ENCODE measurements around the gene WIPF1.

Gene WIPF1

DNA sequence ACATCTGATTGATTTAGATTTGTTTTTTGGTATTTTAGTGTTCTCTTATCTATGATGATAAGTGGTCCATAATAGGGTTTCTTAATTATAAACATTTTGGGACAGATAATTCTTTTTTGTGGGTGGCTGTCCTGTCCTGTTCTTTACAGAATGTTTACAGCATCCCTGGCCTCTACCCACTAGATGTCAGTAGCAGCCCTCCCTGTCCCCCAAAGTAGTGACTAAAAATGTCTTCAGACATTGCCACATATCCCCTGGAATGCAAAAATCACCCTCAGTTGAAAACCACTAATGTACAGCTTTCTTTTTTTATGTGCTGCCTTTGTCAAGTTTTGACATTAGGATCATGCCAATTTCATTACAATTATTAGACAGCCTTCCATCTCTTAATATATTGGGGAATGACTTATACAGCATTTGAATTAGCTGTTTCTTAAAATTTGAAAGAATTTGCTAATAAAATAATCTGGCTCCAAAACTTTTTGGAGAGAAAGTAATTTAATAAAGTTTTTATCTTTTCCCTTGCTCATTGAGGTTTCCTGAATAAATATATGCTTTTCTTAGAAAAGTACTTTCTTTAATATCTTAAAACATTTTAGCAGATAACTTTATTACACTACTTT lies 19.5 kb downstream of the WIPF1 start:
- Histone ChIP-seq H3K27ac (ENCODE audit: low read depth in 2 of 2, low read length in 2 of 2) (no peak overlapping the region), H3K4me1 (ENCODE audit: control insufficient read depth in 2 of 2, insufficient read depth in 2 of 2, low read length in 2 of 2) (no peaks in the 10 kb centered on the region), H3K4me3 (ENCODE audit: low read length in 2 of 2) (no peak overlapping the region), H3K9ac (ENCODE audit: low read depth in 1 of 2, low read length in 2 of 2) (no peak overlapping the region), H3K9me3 (ENCODE audit: control insufficient read depth in 2 of 2, low read length in 2 of 2) (no peaks in the 10 kb centered on the region), H3K36me3 (ENCODE audit: control insufficient read depth in 2 of 2, insufficient read depth in 2 of 2, low read length in 2 of 2) (peaks cover 2 to 21% of the 10 kb centered on the region in 2 donors), H3K27me3 (ENCODE audit: control insufficient read depth in 2 of 2, insufficient read depth in 2 of 2, low read length in 2 of 2) (no peaks in the 10 kb centered on the region)

DNA sequence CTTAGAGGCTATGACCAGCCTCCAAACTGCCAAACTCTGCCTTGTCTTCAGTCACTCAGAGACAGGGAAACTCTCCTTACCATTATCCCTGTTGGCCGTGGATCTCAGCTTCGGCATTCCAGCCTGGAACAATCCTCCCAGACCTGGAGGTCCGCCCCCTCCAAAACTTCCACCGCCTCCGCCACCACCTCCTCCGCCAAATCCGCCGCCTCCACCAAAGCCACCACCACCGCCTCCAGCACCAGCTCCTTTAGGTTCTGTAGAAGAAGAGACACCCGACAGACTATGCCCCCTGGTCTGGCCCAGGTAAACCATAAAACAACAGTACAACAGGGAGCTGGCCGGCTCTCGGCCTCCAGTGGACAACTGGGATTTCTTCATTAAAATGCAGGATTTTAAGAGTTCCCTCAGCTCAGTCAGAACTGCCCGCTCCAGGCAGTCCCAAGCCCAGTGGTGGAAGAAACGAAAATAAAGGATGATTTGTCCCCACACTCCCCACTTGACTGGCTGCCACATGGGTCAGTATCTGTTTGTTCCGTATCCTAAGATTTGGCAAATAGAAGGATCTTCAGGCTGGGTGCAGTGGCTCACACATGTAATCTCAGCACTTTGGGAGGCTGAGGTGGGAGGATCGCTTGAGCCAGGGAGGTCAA lies 22.4 kb downstream of the WIPF1 start:
- Histone ChIP-seq H3K36me3 (ENCODE audit: control insufficient read depth in 2 of 2, insufficient read depth in 2 of 2, low read length in 2 of 2) (peaks cover 8 to 37% of the 10 kb centered on the region in 2 donors), H3K4me3 (ENCODE audit: low read length in 2 of 2) (no peak overlapping the region), H3K9me3 (ENCODE audit: control insufficient read depth in 2 of 2, low read length in 2 of 2) (no peaks in the 10 kb centered on the region), H3K27ac (ENCODE audit: low read depth in 2 of 2, low read length in 2 of 2) (no peak overlapping the region), H3K9ac (ENCODE audit: low read depth in 1 of 2, low read length in 2 of 2) (no peak overlapping the region), H3K4me1 (ENCODE audit: control insufficient read depth in 2 of 2, insufficient read depth in 2 of 2, low read length in 2 of 2) (no peaks in the 10 kb centered on the region), H3K27me3 (ENCODE audit: control insufficient read depth in 2 of 2, insufficient read depth in 2 of 2, low read length in 2 of 2) (no peaks in the 10 kb centered on the region)

DNA sequence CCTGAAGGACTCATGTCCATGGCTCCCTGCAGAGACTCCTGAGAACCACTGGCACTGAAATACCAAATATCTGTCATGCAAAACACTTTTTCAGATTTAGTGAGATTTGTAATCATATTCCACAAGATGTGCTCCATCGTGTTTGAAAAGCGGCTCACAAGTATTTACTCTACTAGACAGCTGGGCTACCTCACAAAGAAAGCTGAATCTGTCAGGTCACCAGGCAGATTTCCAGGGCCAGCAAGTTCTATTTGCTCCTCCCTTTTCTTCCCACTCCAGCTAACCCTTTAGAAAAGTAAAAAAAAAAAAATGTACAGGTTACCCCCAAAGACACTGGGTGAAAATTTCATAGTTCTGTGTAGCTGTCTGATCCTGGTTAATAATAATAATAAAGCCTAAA lies 22.9 kb downstream of the WIPF1 start:
- Histone ChIP-seq H3K4me3 (ENCODE audit: low read length in 2 of 2) (no peak overlapping the region), H3K9me3 (ENCODE audit: control insufficient read depth in 2 of 2, low read length in 2 of 2) (no peaks in the 10 kb centered on the region), H3K4me1 (ENCODE audit: control insufficient read depth in 2 of 2, insufficient read depth in 2 of 2, low read length in 2 of 2) (no peaks in the 10 kb centered on the region), H3K9ac (ENCODE audit: low read depth in 1 of 2, low read length in 2 of 2) (no peak overlapping the region), H3K27me3 (ENCODE audit: control insufficient read depth in 2 of 2, insufficient read depth in 2 of 2, low read length in 2 of 2) (no peaks in the 10 kb centered on the region), H3K36me3 (ENCODE audit: control insufficient read depth in 2 of 2, insufficient read depth in 2 of 2, low read length in 2 of 2) (peaks cover 8 to 38% of the 10 kb centered on the region in 2 donors), H3K27ac (ENCODE audit: low read depth in 2 of 2, low read length in 2 of 2) (no peak overlapping the region)

DNA sequence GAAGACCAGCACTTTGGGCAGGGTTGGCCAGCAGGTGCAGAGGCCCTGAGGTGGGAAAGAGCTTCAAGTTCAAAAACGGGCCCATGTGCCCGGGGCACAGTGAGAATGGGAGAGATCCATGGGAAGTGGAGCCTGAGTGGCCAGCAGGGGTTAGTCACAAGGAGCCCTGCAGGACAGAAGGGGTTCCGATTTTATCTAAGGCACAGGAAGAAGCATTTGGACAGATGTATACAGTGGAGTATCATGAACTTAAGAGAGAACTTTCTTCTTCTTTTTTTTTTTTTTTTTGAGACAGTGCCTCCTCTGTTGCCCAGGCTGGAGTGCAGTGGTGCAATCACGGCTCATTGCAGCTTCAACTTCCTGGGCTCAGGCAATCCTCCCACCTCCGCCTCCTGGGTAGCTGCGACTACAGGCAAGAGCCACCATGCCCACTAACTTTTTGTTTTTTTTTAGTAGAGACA lies 24.0 kb downstream of the WIPF1 start:
- H3K9me3 ChIP-seq (ENCODE audit: control insufficient read depth in 2 of 2, low read length in 2 of 2) = no peaks in the 10 kb centered on the region
- no peak overlapping the region for H3K9ac ChIP-seq (ENCODE audit: low read depth in 1 of 2, low read length in 2 of 2)
- no peaks in the 10 kb centered on the region for H3K4me1 ChIP-seq (ENCODE audit: control insufficient read depth in 2 of 2, insufficient read depth in 2 of 2, low read length in 2 of 2)
- H3K4me3 ChIP-seq (ENCODE audit: low read length in 2 of 2) = no peak overlapping the region
- no peaks in the 10 kb centered on the region for H3K27me3 ChIP-seq (ENCODE audit: control insufficient read depth in 2 of 2, insufficient read depth in 2 of 2, low read length in 2 of 2)
- H3K36me3 ChIP-seq (ENCODE audit: control insufficient read depth in 2 of 2, insufficient read depth in 2 of 2, low read length in 2 of 2) = peaks cover 6 to 35% of the 10 kb centered on the region in 2 donors
- H3K27ac ChIP-seq (ENCODE audit: low read depth in 2 of 2, low read length in 2 of 2) = no peak overlapping the region

DNA sequence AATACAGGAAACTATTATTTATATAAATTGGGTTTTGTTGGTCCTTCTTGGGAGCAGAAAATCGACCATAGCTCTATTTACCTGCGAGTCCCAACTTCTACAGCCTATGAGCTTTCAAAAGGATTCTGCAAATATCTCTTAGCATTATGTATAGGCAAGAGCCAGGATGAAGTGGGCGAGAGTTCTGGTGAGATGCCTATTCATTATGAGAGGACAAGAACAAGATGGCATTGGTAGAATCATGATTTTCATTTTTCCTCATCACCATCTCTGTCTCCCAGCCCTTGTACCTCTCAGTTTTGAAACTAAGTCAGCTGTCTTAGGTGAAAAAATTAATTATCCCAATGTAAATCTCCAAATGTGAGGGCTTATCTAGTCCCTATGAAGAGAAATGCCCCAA lies 25.0 kb downstream of the WIPF1 start:
- Histone ChIP-seq H3K36me3 (ENCODE audit: control insufficient read depth in 2 of 2, insufficient read depth in 2 of 2, low read length in 2 of 2) (peaks cover 10 to 38% of the 10 kb centered on the region in 2 donors), H3K4me3 (ENCODE audit: low read length in 2 of 2) (no peak overlapping the region), H3K27ac (ENCODE audit: low read depth in 2 of 2, low read length in 2 of 2) (no peak overlapping the region), H3K9me3 (ENCODE audit: control insufficient read depth in 2 of 2, low read length in 2 of 2) (no peaks in the 10 kb centered on the region), H3K27me3 (ENCODE audit: control insufficient read depth in 2 of 2, insufficient read depth in 2 of 2, low read length in 2 of 2) (no peaks in the 10 kb centered on the region), H3K9ac (ENCODE audit: low read depth in 1 of 2, low read length in 2 of 2) (no peak overlapping the region), H3K4me1 (ENCODE audit: control insufficient read depth in 2 of 2, insufficient read depth in 2 of 2, low read length in 2 of 2) (no peaks in the 10 kb centered on the region)

DNA sequence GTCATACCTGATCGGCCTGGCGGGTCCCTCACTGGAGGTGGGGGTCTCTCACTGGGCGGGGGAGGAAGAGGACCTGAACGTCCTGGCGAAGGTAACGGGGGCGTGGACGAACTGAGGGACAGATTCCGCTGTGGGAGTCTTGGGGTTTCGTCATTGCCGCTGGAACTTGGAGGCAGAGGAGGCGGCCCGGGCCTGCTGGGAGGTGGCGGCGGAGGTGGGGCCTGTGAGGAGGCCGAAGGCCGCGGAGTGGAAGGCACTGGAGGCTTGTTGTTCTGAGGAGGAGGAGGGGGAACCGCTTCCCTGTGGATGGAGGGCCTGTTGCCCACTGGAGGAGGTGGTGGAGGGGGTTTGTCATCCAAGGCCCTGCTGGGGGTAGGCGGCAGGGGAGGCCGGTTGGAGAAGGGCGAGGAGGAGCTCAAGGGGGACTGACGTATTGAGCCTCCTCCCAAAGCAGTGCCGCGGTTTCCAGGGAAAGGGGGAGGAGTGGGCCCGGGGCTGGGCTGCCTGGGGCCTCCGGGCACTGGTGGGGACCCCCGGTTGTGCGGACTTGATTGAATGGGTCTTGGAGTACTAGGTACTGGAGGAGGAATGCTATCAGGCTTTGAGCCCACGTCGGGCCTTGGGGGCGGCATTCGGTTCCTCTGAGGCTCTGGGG lies 25.8 kb downstream of the WIPF1 start:
- Histone ChIP-seq H3K4me1 (ENCODE audit: control insufficient read depth in 2 of 2, insufficient read depth in 2 of 2, low read length in 2 of 2) (no peaks in the 10 kb centered on the region), H3K27ac (ENCODE audit: low read depth in 2 of 2, low read length in 2 of 2) (no peak overlapping the region), H3K9ac (ENCODE audit: low read depth in 1 of 2, low read length in 2 of 2) (no peak overlapping the region), H3K4me3 (ENCODE audit: low read length in 2 of 2) (no peak overlapping the region), H3K27me3 (ENCODE audit: control insufficient read depth in 2 of 2, insufficient read depth in 2 of 2, low read length in 2 of 2) (no peaks in the 10 kb centered on the region), H3K36me3 (ENCODE audit: control insufficient read depth in 2 of 2, insufficient read depth in 2 of 2, low read length in 2 of 2) (peaks cover 16 to 44% of the 10 kb centered on the region in 2 donors), H3K9me3 (ENCODE audit: control insufficient read depth in 2 of 2, low read length in 2 of 2) (no peaks in the 10 kb centered on the region)

DNA sequence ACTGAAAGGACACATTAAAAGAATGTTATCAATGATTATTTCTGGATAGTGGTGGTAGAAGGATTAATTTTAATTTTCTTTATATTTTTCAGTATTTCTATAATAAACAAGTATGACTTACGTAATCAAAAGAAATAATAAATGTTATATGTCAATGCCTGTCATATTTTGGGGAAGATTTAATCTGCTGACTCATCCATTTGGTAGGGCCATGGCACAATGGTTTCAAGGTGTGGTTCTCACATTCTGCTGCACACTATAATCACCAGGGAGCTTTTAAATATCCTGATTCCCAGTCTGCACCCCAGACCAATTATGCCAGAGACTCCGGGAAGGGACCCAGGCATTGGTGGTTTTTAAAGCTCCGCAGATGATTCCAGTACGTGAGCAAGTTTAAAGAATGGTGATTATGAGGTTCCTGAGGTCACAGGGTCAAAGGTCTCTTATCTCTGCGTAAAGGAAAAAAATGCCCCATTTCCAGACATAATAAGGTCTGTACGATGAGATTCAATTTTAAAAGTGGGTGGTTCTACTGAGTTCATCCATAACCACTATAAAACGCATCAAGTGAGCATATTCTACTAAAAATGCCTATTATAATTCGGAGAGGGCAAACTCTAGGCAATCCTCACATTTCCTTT lies 27.2 kb downstream of the WIPF1 start:
- Histone ChIP-seq H3K27ac (ENCODE audit: low read depth in 2 of 2, low read length in 2 of 2) (no peak overlapping the region), H3K36me3 (ENCODE audit: control insufficient read depth in 2 of 2, insufficient read depth in 2 of 2, low read length in 2 of 2) (peaks cover 17 to 41% of the 10 kb centered on the region in 2 donors), H3K4me3 (ENCODE audit: low read length in 2 of 2) (no peak overlapping the region), H3K9ac (ENCODE audit: low read depth in 1 of 2, low read length in 2 of 2) (no peak overlapping the region), H3K4me1 (ENCODE audit: control insufficient read depth in 2 of 2, insufficient read depth in 2 of 2, low read length in 2 of 2) (no peaks in the 10 kb centered on the region), H3K9me3 (ENCODE audit: control insufficient read depth in 2 of 2, low read length in 2 of 2) (no peaks in the 10 kb centered on the region), H3K27me3 (ENCODE audit: control insufficient read depth in 2 of 2, insufficient read depth in 2 of 2, low read length in 2 of 2) (no peaks in the 10 kb centered on the region)

DNA sequence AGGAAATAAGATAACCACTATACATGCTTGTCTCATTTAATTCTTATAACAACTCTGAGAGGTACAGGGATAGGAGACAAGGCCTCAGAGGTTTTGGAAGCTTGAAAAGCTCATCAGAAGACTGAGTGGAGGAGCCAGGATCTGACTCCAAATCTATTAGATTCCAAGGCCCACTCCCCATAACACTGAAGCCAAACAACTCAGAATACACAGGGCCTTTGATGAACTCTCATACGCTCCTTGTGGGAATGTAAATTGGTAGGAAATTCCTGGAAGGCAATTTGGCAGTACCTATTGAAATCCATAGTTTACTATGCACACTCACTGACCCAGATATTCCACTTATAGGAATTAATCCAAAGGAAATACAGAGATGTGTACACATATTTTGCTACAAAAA lies 27.9 kb downstream of the WIPF1 start:
- no peaks in the 10 kb centered on the region for H3K4me1 ChIP-seq (ENCODE audit: control insufficient read depth in 2 of 2, insufficient read depth in 2 of 2, low read length in 2 of 2)
- H3K27me3 ChIP-seq (ENCODE audit: control insufficient read depth in 2 of 2, insufficient read depth in 2 of 2, low read length in 2 of 2) = no peaks in the 10 kb centered on the region
- H3K4me3 ChIP-seq (ENCODE audit: low read length in 2 of 2) = no peak overlapping the region

DNA sequence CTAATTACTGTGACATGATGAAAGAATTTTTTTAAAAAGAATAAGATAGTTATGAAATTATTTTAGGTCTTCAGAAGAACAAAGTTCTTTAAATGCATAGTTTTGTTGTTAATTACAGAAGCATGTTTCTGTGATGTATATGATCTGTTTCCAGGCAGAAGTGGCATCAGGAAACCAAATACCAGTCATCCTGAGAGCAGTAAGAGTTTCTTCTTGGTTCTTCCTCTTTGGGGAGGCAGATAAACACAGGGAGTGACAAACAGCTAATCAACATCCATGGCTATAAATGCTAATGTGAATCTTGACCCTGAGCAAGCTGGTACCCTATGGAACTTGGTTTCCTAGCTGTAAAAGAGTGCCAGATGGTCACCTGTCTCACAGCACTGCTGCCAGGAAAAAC lies 29.2 kb downstream of the WIPF1 start:
- Histone ChIP-seq H3K27ac (ENCODE audit: low read depth in 2 of 2, low read length in 2 of 2) (no peak overlapping the region), H3K27me3 (ENCODE audit: control insufficient read depth in 2 of 2, insufficient read depth in 2 of 2, low read length in 2 of 2) (no peaks in the 10 kb centered on the region), H3K9ac (ENCODE audit: low read depth in 1 of 2, low read length in 2 of 2) (no peak overlapping the region), H3K4me3 (ENCODE audit: low read length in 2 of 2) (no peak overlapping the region), H3K9me3 (ENCODE audit: control insufficient read depth in 2 of 2, low read length in 2 of 2) (no peaks in the 10 kb centered on the region), H3K36me3 (ENCODE audit: control insufficient read depth in 2 of 2, insufficient read depth in 2 of 2, low read length in 2 of 2) (peaks cover 17 to 42% of the 10 kb centered on the region in 2 donors), H3K4me1 (ENCODE audit: control insufficient read depth in 2 of 2, insufficient read depth in 2 of 2, low read length in 2 of 2) (no peaks in the 10 kb centered on the region)

More for the DNA sequence above, 27.9 kb downstream of the WIPF1 start:
- peaks cover 17 to 39% of the 10 kb centered on the region in 2 donors for H3K36me3 ChIP-seq (ENCODE audit: control insufficient read depth in 2 of 2, insufficient read depth in 2 of 2, low read length in 2 of 2)
- no peak overlapping the region for H3K27ac ChIP-seq (ENCODE audit: low read depth in 2 of 2, low read length in 2 of 2)
- no peak overlapping the region for H3K9ac ChIP-seq (ENCODE audit: low read depth in 1 of 2, low read length in 2 of 2)
- H3K9me3 ChIP-seq (ENCODE audit: control insufficient read depth in 2 of 2, low read length in 2 of 2) = no peaks in the 10 kb centered on the region

DNA sequence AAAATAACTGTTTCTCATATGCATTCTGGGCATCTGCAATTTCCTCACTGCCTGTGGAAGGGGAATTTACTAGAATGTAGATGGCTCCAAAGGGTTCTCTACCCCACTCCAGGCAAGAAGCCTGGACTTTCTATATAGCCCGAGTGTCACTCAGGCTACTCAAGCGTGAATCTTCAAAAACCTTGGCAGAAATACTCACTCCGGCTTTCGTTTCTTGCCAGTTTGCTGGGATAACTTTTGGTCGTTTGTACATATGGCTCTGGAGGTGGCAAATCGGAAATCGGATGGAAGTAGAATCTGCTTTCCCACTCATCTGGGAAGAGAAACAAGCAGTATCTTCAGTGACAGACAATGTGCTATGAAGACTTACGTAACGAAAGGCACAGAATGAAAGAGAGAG lies 30.7 kb downstream of the WIPF1 start:
- peaks cover 14 to 44% of the 10 kb centered on the region in 2 donors for H3K36me3 ChIP-seq (ENCODE audit: control insufficient read depth in 2 of 2, insufficient read depth in 2 of 2, low read length in 2 of 2)
- no peaks in the 10 kb centered on the region for H3K4me1 ChIP-seq (ENCODE audit: control insufficient read depth in 2 of 2, insufficient read depth in 2 of 2, low read length in 2 of 2)
- no peaks in the 10 kb centered on the region for H3K27me3 ChIP-seq (ENCODE audit: control insufficient read depth in 2 of 2, insufficient read depth in 2 of 2, low read length in 2 of 2)
- H3K9me3 ChIP-seq (ENCODE audit: control insufficient read depth in 2 of 2, low read length in 2 of 2) = no peaks in the 10 kb centered on the region
- no peak overlapping the region for H3K4me3 ChIP-seq (ENCODE audit: low read length in 2 of 2)
- H3K27ac ChIP-seq (ENCODE audit: low read depth in 2 of 2, low read length in 2 of 2) = no peak overlapping the region
- no peak overlapping the region for H3K9ac ChIP-seq (ENCODE audit: low read depth in 1 of 2, low read length in 2 of 2)
